Measurements from ENCODE around the gene NBPF26.
"Not testable (repeated sequence)": the region's sequence is repeated elsewhere in the genome, so short reads cannot be mapped to it uniquely, and the experiment has no call there.

The NBPF26 gene

GRCh38 chr1:120723715-120724402 is at the start of gene NBPF26:
Gene NBPF26, plus strand, starts transcription at chr1:120723945.
- H3K4me1 ChIP-seq (ENCODE audit: control insufficient read depth, insufficient read depth, low read length); H3K27me3 ChIP-seq (ENCODE audit: control insufficient read depth in 1 of 2, insufficient read depth in 2 of 2, low read length in 2 of 2); H3K36me3 ChIP-seq (ENCODE audit: control insufficient read depth in 2 of 2, insufficient read depth in 2 of 2, low read length in 2 of 2); H3K9me3 ChIP-seq (ENCODE audit: control insufficient read depth in 2 of 2, low read length in 2 of 2): not testable (repeated sequence)
- peak within 1 kb of the TSS in 1 of 2 donors; percentile 36 for H3K9ac ChIP-seq (ENCODE audit: low read length in 2 of 2)
- H3K27ac ChIP-seq (ENCODE audit: low read length): peak within 1 kb of the TSS; percentile 11
- H3K4me3 ChIP-seq (ENCODE audit: low read length in 2 of 2): peak within 1 kb of the TSS in 1 of 2 donors; percentile 74

GRCh38 chr1:120680106-120680819 is 43.5 kb upstream of the NBPF26 start:
- not testable (repeated sequence) for H3K9me3 ChIP-seq (ENCODE audit: control insufficient read depth in 2 of 2, low read length in 2 of 2); H3K4me1 ChIP-seq (ENCODE audit: control insufficient read depth, insufficient read depth, low read length); H3K36me3 ChIP-seq (ENCODE audit: control insufficient read depth in 2 of 2, insufficient read depth in 2 of 2, low read length in 2 of 2); H3K4me3 ChIP-seq (ENCODE audit: low read length in 2 of 2); H3K27ac ChIP-seq (ENCODE audit: low read length); H3K27me3 ChIP-seq (ENCODE audit: control insufficient read depth in 1 of 2, insufficient read depth in 2 of 2, low read length in 2 of 2); H3K9ac ChIP-seq (ENCODE audit: low read length in 2 of 2)

GRCh38 chr1:120680938-120681337 is 42.8 kb upstream of the NBPF26 start:
- not testable (repeated sequence) for H3K4me1 ChIP-seq (ENCODE audit: control insufficient read depth, insufficient read depth, low read length); H3K36me3 ChIP-seq (ENCODE audit: control insufficient read depth in 2 of 2, insufficient read depth in 2 of 2, low read length in 2 of 2); H3K9ac ChIP-seq (ENCODE audit: low read length in 2 of 2)

GRCh38 chr1:120684397-120684796 is 39.3 kb upstream of the NBPF26 start:
- not testable (repeated sequence) for H3K36me3 ChIP-seq (ENCODE audit: control insufficient read depth in 2 of 2, insufficient read depth in 2 of 2, low read length in 2 of 2); H3K27ac ChIP-seq (ENCODE audit: low read length); H3K9me3 ChIP-seq (ENCODE audit: control insufficient read depth in 2 of 2, low read length in 2 of 2); H3K9ac ChIP-seq (ENCODE audit: low read length in 2 of 2); H3K4me3 ChIP-seq (ENCODE audit: low read length in 2 of 2); H3K27me3 ChIP-seq (ENCODE audit: control insufficient read depth in 1 of 2, insufficient read depth in 2 of 2, low read length in 2 of 2); H3K4me1 ChIP-seq (ENCODE audit: control insufficient read depth, insufficient read depth, low read length)

More at GRCh38 chr1:120680938-120681337, 42.8 kb upstream of the NBPF26 start:
- H3K4me3 ChIP-seq (ENCODE audit: low read length in 2 of 2); H3K27ac ChIP-seq (ENCODE audit: low read length); H3K27me3 ChIP-seq (ENCODE audit: control insufficient read depth in 1 of 2, insufficient read depth in 2 of 2, low read length in 2 of 2); H3K9me3 ChIP-seq (ENCODE audit: control insufficient read depth in 2 of 2, low read length in 2 of 2): not testable (repeated sequence)

GRCh38 chr1:120685622-120686021 is 38.1 kb upstream of the NBPF26 start:
- H3K4me1 ChIP-seq (ENCODE audit: control insufficient read depth, insufficient read depth, low read length); H3K9me3 ChIP-seq (ENCODE audit: control insufficient read depth in 2 of 2, low read length in 2 of 2); H3K36me3 ChIP-seq (ENCODE audit: control insufficient read depth in 2 of 2, insufficient read depth in 2 of 2, low read length in 2 of 2); H3K4me3 ChIP-seq (ENCODE audit: low read length in 2 of 2); H3K9ac ChIP-seq (ENCODE audit: low read length in 2 of 2); H3K27me3 ChIP-seq (ENCODE audit: control insufficient read depth in 1 of 2, insufficient read depth in 2 of 2, low read length in 2 of 2); H3K27ac ChIP-seq (ENCODE audit: low read length): not testable (repeated sequence)

GRCh38 chr1:120687250-120687649 is 36.5 kb upstream of the NBPF26 start:
- not testable (repeated sequence) for H3K27ac ChIP-seq (ENCODE audit: low read length); H3K9ac ChIP-seq (ENCODE audit: low read length in 2 of 2); H3K4me3 ChIP-seq (ENCODE audit: low read length in 2 of 2); H3K27me3 ChIP-seq (ENCODE audit: control insufficient read depth in 1 of 2, insufficient read depth in 2 of 2, low read length in 2 of 2); H3K4me1 ChIP-seq (ENCODE audit: control insufficient read depth, insufficient read depth, low read length); H3K36me3 ChIP-seq (ENCODE audit: control insufficient read depth in 2 of 2, insufficient read depth in 2 of 2, low read length in 2 of 2); H3K9me3 ChIP-seq (ENCODE audit: control insufficient read depth in 2 of 2, low read length in 2 of 2)

- H3K4me3 ChIP-seq (ENCODE audit: low read length in 2 of 2); H3K27ac ChIP-seq (ENCODE audit: low read length); H3K9me3 ChIP-seq (ENCODE audit: control insufficient read depth in 2 of 2, low read length in 2 of 2); H3K27me3 ChIP-seq (ENCODE audit: control insufficient read depth in 1 of 2, insufficient read depth in 2 of 2, low read length in 2 of 2); H3K4me1 ChIP-seq (ENCODE audit: control insufficient read depth, insufficient read depth, low read length); H3K36me3 ChIP-seq (ENCODE audit: control insufficient read depth in 2 of 2, insufficient read depth in 2 of 2, low read length in 2 of 2); H3K9ac ChIP-seq (ENCODE audit: low read length in 2 of 2): not testable (repeated sequence)
These were observed 22.8 kb upstream of the NBPF26 start for GRCh38 chr1:120700807-120701562.

- not testable (repeated sequence) for H3K27me3 ChIP-seq (ENCODE audit: control insufficient read depth in 1 of 2, insufficient read depth in 2 of 2, low read length in 2 of 2); H3K4me3 ChIP-seq (ENCODE audit: low read length in 2 of 2); H3K36me3 ChIP-seq (ENCODE audit: control insufficient read depth in 2 of 2, insufficient read depth in 2 of 2, low read length in 2 of 2); H3K27ac ChIP-seq (ENCODE audit: low read length); H3K4me1 ChIP-seq (ENCODE audit: control insufficient read depth, insufficient read depth, low read length); H3K9me3 ChIP-seq (ENCODE audit: control insufficient read depth in 2 of 2, low read length in 2 of 2); H3K9ac ChIP-seq (ENCODE audit: low read length in 2 of 2)
These were observed 409 bp upstream of the NBPF26 start for GRCh38 chr1:120723358-120723714.

GRCh38 chr1:120724507-120724906 is 762 bp downstream of the NBPF26 start:
- H3K9ac ChIP-seq (ENCODE audit: low read length in 2 of 2): peak overlapping the region in 1 of 2 donors; percentile 36
- H3K9me3 ChIP-seq (ENCODE audit: control insufficient read depth in 2 of 2, low read length in 2 of 2); H3K27ac ChIP-seq (ENCODE audit: low read length); H3K27me3 ChIP-seq (ENCODE audit: control insufficient read depth in 1 of 2, insufficient read depth in 2 of 2, low read length in 2 of 2); H3K36me3 ChIP-seq (ENCODE audit: control insufficient read depth in 2 of 2, insufficient read depth in 2 of 2, low read length in 2 of 2); H3K4me1 ChIP-seq (ENCODE audit: control insufficient read depth, insufficient read depth, low read length): not testable (repeated sequence)
- peak overlapping the region in 1 of 2 donors; percentile 74 for H3K4me3 ChIP-seq (ENCODE audit: low read length in 2 of 2)

- not testable (repeated sequence) for H3K9me3 ChIP-seq (ENCODE audit: control insufficient read depth in 2 of 2, low read length in 2 of 2); H3K4me1 ChIP-seq (ENCODE audit: control insufficient read depth, insufficient read depth, low read length); H3K27me3 ChIP-seq (ENCODE audit: control insufficient read depth in 1 of 2, insufficient read depth in 2 of 2, low read length in 2 of 2); H3K4me3 ChIP-seq (ENCODE audit: low read length in 2 of 2); H3K27ac ChIP-seq (ENCODE audit: low read length); H3K36me3 ChIP-seq (ENCODE audit: control insufficient read depth in 2 of 2, insufficient read depth in 2 of 2, low read length in 2 of 2); H3K9ac ChIP-seq (ENCODE audit: low read length in 2 of 2)
These were observed 5.1 kb downstream of the NBPF26 start for GRCh38 chr1:120728811-120729210.

- not testable (repeated sequence) for H3K9ac ChIP-seq (ENCODE audit: low read length in 2 of 2); H3K27me3 ChIP-seq (ENCODE audit: control insufficient read depth in 1 of 2, insufficient read depth in 2 of 2, low read length in 2 of 2)
These were observed 45.3 kb downstream of the NBPF26 start for GRCh38 chr1:120769090-120769489.

More at GRCh38 chr1:120769090-120769489, 45.3 kb downstream of the NBPF26 start:
- not testable (repeated sequence) for H3K9me3 ChIP-seq (ENCODE audit: control insufficient read depth in 2 of 2, low read length in 2 of 2); H3K27ac ChIP-seq (ENCODE audit: low read length); H3K4me3 ChIP-seq (ENCODE audit: low read length in 2 of 2); H3K36me3 ChIP-seq (ENCODE audit: control insufficient read depth in 2 of 2, insufficient read depth in 2 of 2, low read length in 2 of 2); H3K4me1 ChIP-seq (ENCODE audit: control insufficient read depth, insufficient read depth, low read length)

Measured in stomach smooth muscle (tissue), 2 donors.